Mesendoderm (in vitro differentiated cells): ENCODE data around the gene DNAH3. TPM values are rescaled to one million over a fixed set of nuclear protein-coding genes. Genes with fewer than 3 reads are reported as not detected.
"Not testable (repeated sequence)": the region's sequence is repeated elsewhere in the genome, so short reads cannot be mapped to it uniquely, and the experiment has no call there.

Experiments
- DNase-seq: peaks from one replicate; pipeline ENCODE4 v3.0.0; 2013
- H2AK5ac ChIP-seq: 2 replicates; pipeline ENCODE4 v1.6.1; 2013; ENCODE audit warnings: low read length, inconsistent platforms
- H2BK120ac ChIP-seq: 2 replicates; pipeline ENCODE4 v1.6.1; 2013; ENCODE audit warnings: low read depth, mild to moderate bottlenecking, low read length, moderate library complexity, mixed read lengths
- H2BK15ac ChIP-seq: replicated peaks from 2 replicates; pipeline ENCODE4 v1.6.1; 2013; ENCODE audit warnings: low read depth, mild to moderate bottlenecking, moderate library complexity
- H2BK5ac ChIP-seq: 2 replicates; pipeline ENCODE4 v1.6.1; 2013; ENCODE audit warnings: low read length, inconsistent platforms
- H3K18ac ChIP-seq: 2 replicates; pipeline ENCODE4 v1.6.1; 2013; ENCODE audit warnings: mild to moderate bottlenecking, low read length, mixed read lengths
- H3K23ac ChIP-seq: one replicate; pipeline ENCODE4 v1.6.1; 2013; ENCODE audit warnings: low read length
- H3K27ac ChIP-seq: 2 replicates; pipeline ENCODE4 v1.5.1; 2013; ENCODE audit warnings: low read depth, mild to moderate bottlenecking, inconsistent platforms, low read length, moderate library complexity
- H3K27me3 ChIP-seq: 2 replicates; pipeline ENCODE4 v1.6.1; 2013; ENCODE audit warnings: low read length, control low read depth, mild to moderate bottlenecking, inconsistent platforms; ENCODE audit not compliant: insufficient read depth, poor library complexity
- H3K36me3 ChIP-seq: 2 replicates; pipeline ENCODE4 v1.6.1; 2013; ENCODE audit warnings: low read length, inconsistent platforms; ENCODE audit not compliant: control insufficient read depth, insufficient read depth
- H3K4ac ChIP-seq: one replicate; pipeline ENCODE4 v1.6.1; 2013; ENCODE audit warnings: low read depth, mild to moderate bottlenecking, low read length, moderate library complexity
- H3K4me1 ChIP-seq: 2 replicates; pipeline ENCODE4 v1.6.1; 2013; ENCODE audit warnings: low read depth, low read length, inconsistent platforms; ENCODE audit not compliant: control insufficient read depth
- H3K4me2 ChIP-seq: 2 replicates; pipeline ENCODE4 v1.6.1; 2013; ENCODE audit warnings: low read length
- H3K4me3 ChIP-seq: 2 replicates; pipeline ENCODE4 v1.5.1; 2013; ENCODE audit warnings: mild to moderate bottlenecking, low read length
- H3K56ac ChIP-seq: one replicate; pipeline ENCODE4 v1.6.1; 2013; ENCODE audit warnings: low read length
- H3K79me1 ChIP-seq: 2 replicates; pipeline ENCODE4 v1.6.1; 2013; ENCODE audit warnings: low read length, inconsistent platforms
- H3K79me2 ChIP-seq: 2 replicates; pipeline ENCODE4 v1.6.1; 2013; ENCODE audit warnings: mild to moderate bottlenecking, low read length; ENCODE audit not compliant: control insufficient read depth, insufficient read depth
- H3K9ac ChIP-seq: 2 replicates; pipeline ENCODE4 v1.6.1; 2013; ENCODE audit warnings: low read length, inconsistent platforms
- H4K5ac ChIP-seq: one replicate; pipeline ENCODE4 v1.6.1; 2013; ENCODE audit warnings: low read length
- H4K8ac ChIP-seq: one replicate; pipeline ENCODE4 v1.6.1; 2013; ENCODE audit warnings: low read depth, mild to moderate bottlenecking, control low read depth, low read length, moderate library complexity
- WGBS: extraction: QIAGEN DNeasy Blood & Tissue Kit; methylation state at CpG from one replicate; pipeline ENCODE4 v1.1.7; 2013; ENCODE audit warnings: low lambda C conversion rate, missing lambda C conversion rate; ENCODE audit not compliant: insufficient coverage; ENCODE audit errors: extremely low coverage; 5-methylcytosine and 5-hydroxymethylcytosine counted together
- polyA plus RNA-seq, 2 experiments: library from polyadenylated mRNA; stranded (reverse); fragments of 200-250 nt; gene quantifications; one replicate each; pipeline ENCODE4 v1.2.3, GENCODE V29; 2013

DNAH3 gene
- 0.29 TPM for polyA plus RNA-seq (2013, experiment 1 of 2)
- polyA plus RNA-seq (2013, experiment 2 of 2): 0.25 TPM

DNA sequence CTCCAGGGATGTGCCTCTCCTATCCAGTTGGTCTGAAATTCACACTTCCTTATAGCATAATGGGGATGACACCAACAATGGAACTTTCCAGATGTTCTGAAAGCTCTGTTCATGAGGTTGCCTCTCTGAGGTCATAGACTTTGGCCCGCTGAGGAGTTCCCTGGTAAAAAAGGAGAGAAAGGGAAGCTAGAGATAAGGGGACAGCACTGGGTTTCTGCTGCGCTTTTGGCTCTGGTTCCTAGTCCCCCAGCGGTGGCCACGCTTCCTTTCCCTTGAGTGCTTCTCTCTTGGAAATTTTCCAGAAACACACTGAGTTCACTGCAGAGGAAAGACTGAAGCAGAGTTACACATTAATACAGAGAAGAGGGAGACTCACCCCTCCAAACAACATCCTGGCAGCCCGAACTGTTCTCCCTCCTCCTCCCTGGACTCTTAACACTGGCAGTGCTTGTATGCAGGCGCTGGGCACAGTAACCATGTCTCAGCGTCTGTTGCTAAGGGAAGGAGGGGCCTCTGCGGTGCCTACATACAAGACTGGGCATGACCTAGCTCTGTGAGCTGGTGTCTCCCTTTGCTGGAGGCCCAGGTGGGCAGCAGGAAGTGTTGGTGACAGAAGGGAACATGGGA, at the start of gene DNAH3:
TSS of gene DNAH3 (minus strand) at position 472 of the 627 bp plus-strand sequence. CDS start 527 bp downstream, outside the sequence.
- Histone ChIP-seq H3K4me2 (no peak within 1 kb of the TSS), H3K79me2 (no peaks in the 10 kb centered on the region), H3K4me1 (no peaks in the 10 kb centered on the region), H4K5ac (no peak within 1 kb of the TSS), H3K36me3 (no peaks in the 10 kb centered on the region), H3K27me3 (no peaks in the 10 kb centered on the region), H2AK5ac (no peak within 1 kb of the TSS), H4K8ac (no peak within 1 kb of the TSS), H3K79me1 (no peaks in the 10 kb centered on the region), H2BK5ac (no peak within 1 kb of the TSS), H2BK120ac (no peak within 1 kb of the TSS), H2BK15ac (no peak within 1 kb of the TSS), H3K23ac (no peak within 1 kb of the TSS), H3K4me3 (no peak within 1 kb of the TSS), H3K18ac (no peak within 1 kb of the TSS), H3K56ac (no peak within 1 kb of the TSS), H3K27ac (no peak within 1 kb of the TSS), H3K9ac (no peak within 1 kb of the TSS), H3K4ac (no peak within 1 kb of the TSS)
- DNase-seq: no peak
- WGBS: no CpG with 5 or more reads among the region's 8 CpGs

DNA sequence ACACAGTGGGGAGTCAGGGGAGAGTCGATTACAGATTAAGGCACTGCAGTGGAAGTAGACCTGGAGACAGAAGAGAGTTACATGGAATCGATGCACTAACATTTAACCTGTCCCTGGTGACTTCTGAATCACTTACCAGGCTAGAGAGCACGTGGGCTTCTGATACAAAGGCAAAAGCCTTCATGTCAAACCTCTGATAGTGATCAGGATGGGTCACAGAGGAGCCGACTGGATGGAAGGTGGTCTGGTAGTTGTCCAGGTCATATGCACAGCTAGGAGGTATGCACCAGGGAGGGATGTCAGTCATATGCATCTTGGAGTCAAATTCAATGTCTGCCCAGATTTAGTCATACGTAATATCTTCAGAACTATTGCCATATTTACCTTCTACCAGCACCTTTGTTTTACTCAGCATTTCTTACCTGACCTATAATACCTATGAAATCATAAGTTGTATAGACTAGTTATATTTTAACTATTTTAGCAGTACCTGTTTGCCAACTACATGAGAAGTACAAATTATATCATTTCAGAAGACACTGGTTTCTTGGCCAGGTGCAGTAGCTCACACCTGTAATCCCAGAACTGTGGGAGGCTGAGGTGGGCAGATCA, 49.1 kb upstream of the DNAH3 start:
- Histone ChIP-seq H2BK120ac (no peak overlapping the region), H3K4me2 (no peak overlapping the region), H3K79me2 (no peaks in the 10 kb centered on the region), H3K4me1 (no peaks in the 10 kb centered on the region), H2BK5ac (no peak overlapping the region), H3K9ac (no peak overlapping the region), H4K8ac (no peak overlapping the region), H3K79me1 (no peaks in the 10 kb centered on the region), H3K4ac (no peak overlapping the region), H3K36me3 (no peaks in the 10 kb centered on the region), H2BK15ac (no peak overlapping the region), H4K5ac (no peak overlapping the region), H3K27me3 (no peaks in the 10 kb centered on the region), H2AK5ac (no peak overlapping the region), H3K23ac (no peak overlapping the region), H3K4me3 (no peak overlapping the region), H3K56ac (no peak overlapping the region), H3K18ac (no peak overlapping the region), H3K27ac (no peak overlapping the region)
- no peak for DNase-seq
- WGBS: no CpG with 5 or more reads among the region's 5 CpGs

GRCh38 chr16:21197621-21198020, 47.0 kb upstream of the DNAH3 start:
- Histone ChIP-seq H2BK15ac (no peak overlapping the region), H3K23ac (no peak overlapping the region), H3K27ac (no peak overlapping the region), H3K4ac (no peak overlapping the region), H4K5ac (no peak overlapping the region), H2BK5ac (no peak overlapping the region), H3K36me3 (no peaks in the 10 kb centered on the region), H4K8ac (no peak overlapping the region), H3K9ac (no peak overlapping the region), H3K27me3 (no peaks in the 10 kb centered on the region), H3K4me1 (no peaks in the 10 kb centered on the region), H3K4me3 (no peak overlapping the region), H3K79me2 (no peaks in the 10 kb centered on the region), H3K79me1 (no peaks in the 10 kb centered on the region), H2AK5ac (no peak overlapping the region), H3K4me2 (no peak overlapping the region), H3K18ac (no peak overlapping the region), H3K56ac (no peak overlapping the region), H2BK120ac (no peak overlapping the region)
- no CpG with 5 or more reads among the region's 3 CpGs for WGBS
- DNase-seq: no peak

DNA sequence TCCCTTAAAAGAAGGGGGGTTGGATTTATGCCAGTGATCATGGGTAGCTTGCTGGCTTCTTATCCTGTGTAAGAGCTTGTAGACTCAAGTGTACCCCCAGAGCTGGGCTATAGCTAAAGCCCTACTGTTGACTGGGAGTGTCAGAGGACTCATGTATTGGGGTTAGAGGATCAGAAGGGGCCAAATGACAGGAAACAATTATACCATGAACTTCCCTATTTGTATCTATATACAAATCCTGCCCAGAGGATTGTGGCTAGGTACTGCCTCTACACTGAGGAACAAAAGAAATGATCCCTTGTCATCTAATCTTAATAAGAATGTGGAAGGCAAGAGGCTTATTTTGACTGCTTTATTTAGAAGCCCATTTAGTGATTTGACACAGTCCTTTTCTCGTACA, 46.5 kb upstream of the DNAH3 start:
- H3K4me3 ChIP-seq: no peak overlapping the region
- no peak overlapping the region for H3K9ac ChIP-seq
- H3K18ac ChIP-seq: no peak overlapping the region
- no peak overlapping the region for H2BK15ac ChIP-seq
- no peaks in the 10 kb centered on the region for H3K79me1 ChIP-seq
- H2BK5ac ChIP-seq: no peak overlapping the region
- H2BK120ac ChIP-seq: no peak overlapping the region
- H3K79me2 ChIP-seq: no peaks in the 10 kb centered on the region
- no peak overlapping the region for H2AK5ac ChIP-seq
- no peaks in the 10 kb centered on the region for H3K36me3 ChIP-seq
- WGBS: no CpG with 5 or more reads among the region's 1 CpG
- DNase-seq: no peak
- no peak overlapping the region for H3K27ac ChIP-seq
- H4K8ac ChIP-seq: no peak overlapping the region
- H3K56ac ChIP-seq: no peak overlapping the region
- no peak overlapping the region for H4K5ac ChIP-seq
- H3K23ac ChIP-seq: no peak overlapping the region
- H3K4me2 ChIP-seq: no peak overlapping the region
- no peaks in the 10 kb centered on the region for H3K27me3 ChIP-seq
- H3K4me1 ChIP-seq: no peaks in the 10 kb centered on the region
- no peak overlapping the region for H3K4ac ChIP-seq

- H3K79me2 ChIP-seq, H3K79me1 ChIP-seq, H3K9ac ChIP-seq, H4K5ac ChIP-seq, H3K27me3 ChIP-seq, H3K56ac ChIP-seq, H3K23ac ChIP-seq, H3K4me1 ChIP-seq, H2BK5ac ChIP-seq, H4K8ac ChIP-seq, H3K18ac ChIP-seq, DNase-seq, H3K4me3 ChIP-seq, H2AK5ac ChIP-seq, H2BK15ac ChIP-seq, H3K4me2 ChIP-seq, H3K27ac ChIP-seq, H3K36me3 ChIP-seq, H3K4ac ChIP-seq, H2BK120ac ChIP-seq: not testable (repeated sequence)
- no CpG with 5 or more reads among the region's 8 CpGs for WGBS
Observed at GRCh38 chr16:21195330-21195729, 44.7 kb upstream of the DNAH3 start.
